ENCODE data around the gene APBB1.
"Not testable (repeated sequence)": the region's sequence is repeated elsewhere in the genome, so short reads cannot be mapped to it uniquely, and the experiment has no call there.

The APBB1 gene

GRCh38 chr11:6415797-6416196 lies 3.1 kb downstream of the APBB1 start:
- no peak for DNase-seq

- DNase-seq: no peak
Measured at GRCh38 chr11:6414874-6415328, 4.0 kb downstream of the APBB1 start.

GRCh38 chr11:6413791-6414201 lies 5.1 kb downstream of the APBB1 start:
- DNase-seq: no peak

GRCh38 chr11:6411594-6412031 lies 7.3 kb downstream of the APBB1 start:
- DNase-seq: no peak

- no peak for DNase-seq
Measured at GRCh38 chr11:6410695-6411430, 8.0 kb downstream of the APBB1 start.

- DNase-seq: no peak
Measured at GRCh38 chr11:6406370-6406769, 12.5 kb downstream of the APBB1 start.

GRCh38 chr11:6405846-6406245 lies 13.0 kb downstream of the APBB1 start:
- no peak for DNase-seq

GRCh38 chr11:6405052-6405667 lies 13.7 kb downstream of the APBB1 start:
- DNase-seq: peak in 1 of 2 experiments; percentile 15

- no peak for DNase-seq
Measured at GRCh38 chr11:6404342-6405051, 14.4 kb downstream of the APBB1 start.

- no peak for DNase-seq
Measured at GRCh38 chr11:6403539-6403938, 15.4 kb downstream of the APBB1 start.

GRCh38 chr11:6402561-6402981 lies 16.3 kb downstream of the APBB1 start:
- DNase-seq: no peak

- DNase-seq: no peak
Measured at GRCh38 chr11:6402061-6402470, 16.8 kb downstream of the APBB1 start.

GRCh38 chr11:6401464-6401863 lies 17.4 kb downstream of the APBB1 start:
- DNase-seq: no peak

- DNase-seq: no peak
Measured at GRCh38 chr11:6400431-6401345, 18.2 kb downstream of the APBB1 start.

- no peak for DNase-seq
Measured at GRCh38 chr11:6397636-6398035, 21.3 kb downstream of the APBB1 start.

- DNase-seq: no peak
Measured at GRCh38 chr11:6397156-6397555, 21.7 kb downstream of the APBB1 start.

GRCh38 chr11:6395470-6396060 lies 23.3 kb downstream of the APBB1 start:
- DNase-seq: no peak

- no peak for DNase-seq
Measured at GRCh38 chr11:6393989-6394670, 24.8 kb downstream of the APBB1 start.

GRCh38 chr11:6392251-6392650 lies 26.6 kb downstream of the APBB1 start:
- not testable (repeated sequence) for DNase-seq

GRCh38 chr11:6391537-6392134 lies 27.3 kb downstream of the APBB1 start:
- no peak for DNase-seq

Data from NCI-H1930 (cell line).